GM18907 (cell line): ENCODE data around the gene UST.
"Not testable (repeated sequence)": the region's sequence is repeated elsewhere in the genome, so short reads cannot be mapped to it uniquely, and the experiment has no call there.

Experiments
- ATAC-seq: cut with Tn5 transposase; IDR thresholded peaks from one replicate; pipeline ENCODE4 v1.9.1; 2021; ENCODE audit warnings: mild to moderate bottlenecking, moderate library complexity; ENCODE audit not compliant: unreplicated experiment

Gene UST

DNA sequence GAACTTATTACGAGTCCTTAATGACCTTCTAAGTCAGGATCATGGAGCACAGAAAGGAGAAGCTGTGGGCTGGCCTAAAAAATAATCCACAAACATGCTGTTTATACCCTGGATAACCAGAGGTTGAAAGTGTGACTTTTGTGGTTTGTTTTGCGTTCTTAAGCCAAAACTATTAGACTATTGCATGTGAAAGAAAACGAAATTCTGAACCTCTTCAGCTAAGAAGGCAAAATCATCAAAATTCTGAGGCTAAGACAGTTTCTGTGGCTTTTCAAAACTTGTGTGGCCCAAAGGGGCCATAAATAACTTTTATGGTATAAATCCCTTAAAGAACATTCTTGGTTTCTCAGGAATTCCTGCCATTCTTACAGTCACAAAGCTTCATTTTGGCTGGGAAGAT is 251.0 kb downstream of the UST start:
- ATAC-seq, result no peak

DNA sequence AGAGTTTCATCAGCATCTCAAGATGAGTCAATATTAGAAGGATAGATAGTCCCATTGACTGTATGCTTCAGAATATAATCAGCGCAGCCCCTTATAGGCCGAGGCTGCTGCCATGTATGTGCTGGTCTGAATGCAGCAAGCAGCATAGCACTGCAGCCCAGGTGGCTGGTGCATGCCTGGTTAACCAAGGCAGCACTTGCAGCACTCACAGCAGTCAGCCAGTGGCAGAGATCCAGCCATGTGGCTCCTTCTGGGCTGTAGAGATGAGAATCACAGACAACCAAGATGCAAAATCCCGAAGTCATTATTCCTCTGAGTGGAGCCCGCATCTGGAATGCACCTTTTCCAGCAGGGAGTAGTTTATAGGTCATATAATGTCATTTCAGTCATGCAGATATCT is 251.9 kb downstream of the UST start:
- no peak for ATAC-seq

DNA sequence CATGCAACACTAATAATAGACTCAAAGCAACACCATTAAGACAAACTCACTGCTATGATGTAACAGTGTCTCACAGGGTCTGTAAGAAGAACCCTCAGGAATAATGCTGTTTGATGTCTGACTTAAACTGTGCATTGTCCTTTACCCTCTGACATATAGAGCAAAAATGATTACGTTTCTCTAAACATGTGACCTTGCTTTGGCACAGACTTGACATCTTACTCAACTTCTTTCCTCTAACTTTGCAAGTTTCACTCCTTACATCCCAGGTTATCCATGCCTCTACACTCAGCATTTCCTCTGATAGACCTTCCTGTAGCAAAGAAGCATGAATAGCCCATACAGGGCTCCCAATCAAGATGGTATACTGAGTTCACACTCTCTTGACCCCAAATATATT is 252.7 kb downstream of the UST start:
- no peak for ATAC-seq

DNA sequence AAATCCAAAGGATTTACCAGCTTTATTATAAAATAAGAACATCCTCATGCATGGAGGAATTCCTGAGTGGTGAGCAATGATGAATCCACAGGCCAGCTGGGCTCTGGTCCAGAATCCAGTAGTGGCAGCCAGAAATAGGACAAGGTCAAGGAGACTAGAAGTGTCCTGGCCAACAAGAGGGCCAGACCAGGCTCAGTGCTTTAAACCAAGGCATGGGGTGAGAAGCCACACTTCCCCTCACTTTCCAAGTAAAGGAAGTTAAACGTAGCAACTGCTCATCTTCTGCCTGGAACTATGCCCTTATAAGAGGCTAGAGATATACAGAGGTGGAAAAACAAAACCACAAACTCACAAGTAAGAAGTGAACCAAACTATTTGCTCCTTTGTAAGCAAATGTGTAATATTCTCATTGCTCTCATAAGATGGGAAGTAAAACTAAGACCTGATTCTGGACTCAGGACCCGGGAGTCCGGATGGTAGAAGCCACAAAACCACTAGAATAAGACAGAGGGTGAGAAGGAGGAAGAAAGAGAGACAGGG is 253.2 kb downstream of the UST start:
- ATAC-seq, result no peak

DNA sequence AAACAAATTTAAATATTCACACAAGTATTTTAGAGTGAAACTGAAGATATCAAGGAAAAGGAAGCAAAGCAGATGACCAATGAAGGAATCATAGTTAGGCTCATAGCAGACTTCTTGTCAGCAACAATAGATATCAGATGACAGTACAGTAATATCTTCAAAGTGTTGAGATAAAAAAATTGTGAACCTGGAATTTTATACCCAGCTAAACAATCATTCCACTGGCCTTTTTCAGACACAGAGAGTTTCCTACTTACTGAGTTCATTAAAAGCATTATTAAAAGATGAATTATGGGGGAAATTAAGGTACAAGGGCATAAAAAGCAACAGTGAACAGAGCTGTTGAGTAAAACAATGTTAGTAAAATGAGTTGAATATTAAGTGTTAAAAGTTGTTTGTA is 254.6 kb downstream of the UST start:
- ATAC-seq, result no peak

DNA sequence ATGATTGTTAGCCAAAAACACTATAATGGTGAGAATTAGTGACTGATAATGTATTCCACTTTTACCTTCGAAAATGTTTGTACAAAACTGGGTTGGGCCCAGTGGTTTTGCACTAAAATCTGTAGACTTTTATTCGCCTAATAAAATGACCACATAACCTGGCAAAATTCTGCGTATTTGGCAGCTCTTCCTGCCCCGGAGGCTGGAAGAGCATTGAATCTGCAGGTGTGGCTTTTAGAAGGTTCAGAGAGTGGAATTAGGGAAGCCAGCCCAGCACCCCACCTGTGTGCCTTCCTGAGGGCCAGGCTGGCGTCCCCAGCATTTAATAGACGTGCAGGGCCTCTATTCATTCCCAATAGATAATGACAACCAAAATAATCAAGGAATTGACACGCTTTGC is 256.7 kb downstream of the UST start:
- no peak for ATAC-seq

DNA sequence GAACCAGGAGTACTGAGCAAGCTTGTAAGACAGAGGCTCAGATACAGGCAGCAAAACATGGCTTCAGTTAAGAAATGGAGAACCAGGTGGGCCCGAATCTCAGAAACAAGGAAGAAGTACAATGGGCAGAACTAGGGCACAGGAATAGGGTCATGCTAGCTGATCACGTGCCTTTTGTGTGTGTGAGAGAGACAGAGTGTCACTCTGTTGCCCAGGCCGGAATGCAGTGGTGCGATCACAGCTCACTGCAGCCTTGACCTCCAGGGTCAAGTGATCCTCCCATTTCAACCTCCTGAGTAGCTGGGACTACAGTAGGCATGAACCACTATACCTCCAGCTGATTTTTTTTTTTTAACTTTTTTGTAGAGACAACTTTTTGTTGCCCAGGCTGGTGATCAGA is 257.8 kb downstream of the UST start:
- ATAC-seq, result no peak

DNA sequence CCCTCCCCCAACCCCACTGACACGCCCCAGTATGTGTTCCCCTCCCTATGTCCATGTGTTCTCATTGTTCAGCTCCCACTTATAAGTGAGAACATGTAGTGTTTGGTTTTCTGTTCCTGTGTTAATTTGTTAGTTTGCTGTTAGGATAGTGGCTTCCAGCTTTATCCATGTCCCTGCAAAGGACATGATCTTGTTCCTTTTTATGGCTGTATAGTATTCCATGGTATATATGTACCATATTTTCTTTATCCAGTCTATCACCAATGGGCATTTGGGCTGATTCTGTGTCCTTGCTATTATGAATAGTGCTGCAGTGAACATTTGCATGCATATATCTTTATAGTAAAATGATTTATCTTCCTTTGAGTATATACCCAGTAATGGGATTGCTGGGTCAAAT is 259.4 kb downstream of the UST start:
- not testable (repeated sequence) for ATAC-seq

DNA sequence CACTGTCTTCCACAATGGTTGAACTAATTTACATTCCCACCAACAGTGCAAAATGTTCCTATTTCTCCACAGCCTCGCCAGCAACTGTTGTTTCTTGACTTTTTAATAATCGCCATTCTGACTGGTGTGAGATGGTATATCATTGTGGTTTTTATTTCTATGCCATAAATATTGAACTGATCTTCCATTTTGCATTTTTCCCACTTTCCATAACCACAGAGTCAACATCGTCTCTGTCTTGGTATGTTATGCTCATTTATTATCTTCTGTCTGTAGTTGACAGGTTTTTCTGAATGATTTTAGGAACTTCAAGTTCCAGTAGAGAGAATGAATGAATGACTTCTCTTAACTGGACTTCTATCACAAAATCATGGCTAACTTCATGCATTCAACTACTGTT is 259.8 kb downstream of the UST start:
- no peak for ATAC-seq

DNA sequence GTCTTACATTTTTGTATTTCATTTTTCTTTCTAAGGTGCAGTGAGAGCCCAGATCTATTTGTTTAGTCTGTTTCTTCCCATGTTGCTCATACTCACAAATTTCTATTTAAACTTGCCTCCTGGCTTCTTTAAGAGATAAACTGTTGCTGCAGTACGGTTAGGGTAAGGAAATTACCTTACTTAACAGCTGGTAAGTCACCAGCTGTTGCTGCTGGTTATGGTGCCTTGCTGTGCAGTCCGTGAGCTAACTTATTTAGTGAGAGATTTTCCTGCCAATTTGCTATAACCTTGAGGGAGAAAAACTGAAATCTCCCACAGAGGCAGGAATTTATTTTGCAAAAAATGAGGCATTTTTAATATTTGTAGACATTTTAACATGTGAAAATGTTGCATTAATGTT is 261.0 kb downstream of the UST start:
- ATAC-seq, result no peak

DNA sequence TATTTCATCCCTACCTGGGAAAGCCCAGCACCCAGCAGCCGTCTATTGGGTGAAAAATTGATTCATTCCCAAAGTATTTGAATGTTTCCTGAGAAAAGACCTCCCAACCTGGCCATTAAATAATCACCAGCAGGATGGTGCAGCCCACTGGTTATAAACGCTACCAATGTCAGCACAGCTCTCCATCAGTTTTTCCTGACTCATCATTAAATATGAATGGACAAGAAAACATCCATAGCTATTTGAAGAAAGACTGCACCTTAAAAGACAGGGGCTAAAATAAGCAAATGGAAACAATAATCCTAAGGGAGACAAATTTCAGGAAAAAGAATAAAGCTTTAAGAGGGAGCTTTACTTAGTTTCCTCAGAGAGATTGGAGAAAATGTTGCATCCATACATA is 261.9 kb downstream of the UST start:
- no peak for ATAC-seq

DNA sequence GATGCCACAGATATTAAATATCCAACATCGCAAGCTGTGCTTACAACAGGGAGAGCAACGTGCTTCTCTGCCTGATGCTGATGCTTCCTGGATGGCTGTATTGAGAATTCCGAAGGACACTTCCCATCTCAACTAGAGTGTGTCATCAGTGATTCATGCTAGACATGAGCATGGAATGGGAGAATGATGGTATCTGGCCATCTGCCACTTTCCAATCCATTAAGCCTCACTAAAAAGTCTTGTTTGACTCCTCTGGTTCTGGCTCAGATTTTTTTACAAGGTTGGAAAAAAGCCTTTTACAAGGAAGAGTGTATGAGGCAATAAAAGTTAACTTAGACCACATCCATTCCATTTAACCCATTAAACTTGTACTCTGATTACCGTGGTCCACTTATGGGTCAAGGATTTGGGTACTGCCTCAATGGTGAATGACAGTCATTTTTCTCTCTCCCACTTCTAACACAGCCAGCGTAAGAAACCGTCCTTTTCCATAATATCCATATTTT is 265.3 kb downstream of the UST start:
- no peak for ATAC-seq

DNA sequence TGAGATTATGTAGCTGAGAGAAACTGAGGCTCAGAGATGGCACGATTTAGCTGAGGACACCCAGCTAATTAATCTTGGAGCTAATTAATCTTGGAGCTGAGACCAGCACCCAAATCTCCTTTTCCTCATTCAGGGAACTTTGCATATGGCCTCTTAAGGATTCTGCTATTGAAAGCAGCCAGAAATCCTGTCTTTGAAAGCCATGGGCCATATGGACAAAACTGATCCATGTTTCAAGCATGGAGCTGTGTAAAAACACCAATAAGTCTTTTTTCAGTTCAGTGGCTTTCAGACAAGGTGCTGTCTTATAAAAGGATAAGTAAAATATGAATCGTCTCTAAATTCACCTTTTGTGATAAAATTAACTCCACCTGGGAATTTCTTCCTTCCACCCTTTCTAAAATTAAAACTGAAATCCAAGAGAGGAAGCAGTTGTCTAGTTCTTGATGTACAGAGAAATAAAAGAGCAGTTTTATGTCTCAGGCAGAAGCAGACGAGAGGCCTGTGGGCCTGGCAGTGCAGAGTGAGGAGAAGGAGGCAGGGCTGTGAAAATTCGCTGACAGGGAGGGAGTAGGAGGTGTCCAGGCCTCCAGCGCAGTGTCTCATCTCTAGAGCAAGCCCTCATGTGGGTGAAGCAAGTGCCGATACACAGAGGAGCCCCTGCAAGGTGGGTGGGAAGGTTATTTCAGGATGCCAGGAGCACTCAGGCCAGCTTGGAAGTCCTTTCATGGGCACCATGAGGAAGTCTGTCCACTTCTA is 266.9 kb downstream of the UST start:
- ATAC-seq, result no peak

DNA sequence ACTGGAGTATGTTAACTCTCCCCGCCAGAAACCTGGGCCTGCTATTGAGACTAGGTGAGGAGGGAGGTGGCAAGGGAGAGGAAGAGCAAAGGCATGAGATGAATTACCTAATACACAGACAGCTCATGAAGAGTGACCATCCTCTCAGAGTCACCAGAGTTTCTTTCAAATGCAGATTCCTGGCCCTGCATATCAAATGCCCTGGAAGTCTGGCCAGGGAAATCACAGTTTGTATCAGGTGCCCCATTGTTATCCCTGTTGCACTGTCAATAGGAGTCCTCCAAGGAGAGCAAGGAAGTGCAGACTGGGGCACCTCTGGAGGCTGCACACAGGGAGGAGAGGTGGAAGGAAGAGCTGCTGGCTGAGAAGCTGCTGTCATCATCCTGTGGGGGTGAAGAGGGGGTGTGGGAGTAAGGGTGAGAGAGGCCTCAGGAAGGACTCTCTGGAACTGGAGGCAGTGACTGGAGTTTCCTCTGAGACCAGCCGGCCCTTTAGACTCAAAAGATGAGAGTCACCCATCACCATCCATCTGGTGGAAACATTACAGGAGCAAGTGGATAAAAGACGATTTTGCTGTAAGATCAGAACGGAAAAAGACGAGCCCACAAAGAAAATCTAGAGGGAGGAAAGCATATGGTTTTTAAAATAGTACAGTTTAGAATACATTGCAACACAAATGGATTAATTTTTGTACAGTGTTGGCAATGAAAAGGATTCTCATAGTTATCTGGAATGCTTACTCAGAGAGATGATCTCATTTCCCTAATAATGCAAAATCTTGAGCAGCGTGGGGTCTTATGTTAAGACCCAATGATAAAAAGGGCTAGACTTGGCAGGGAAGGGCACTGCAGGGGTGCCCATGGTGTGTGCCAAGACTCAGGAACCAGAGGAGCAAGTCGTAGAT is 268.1 kb downstream of the UST start:
- no peak for ATAC-seq

DNA sequence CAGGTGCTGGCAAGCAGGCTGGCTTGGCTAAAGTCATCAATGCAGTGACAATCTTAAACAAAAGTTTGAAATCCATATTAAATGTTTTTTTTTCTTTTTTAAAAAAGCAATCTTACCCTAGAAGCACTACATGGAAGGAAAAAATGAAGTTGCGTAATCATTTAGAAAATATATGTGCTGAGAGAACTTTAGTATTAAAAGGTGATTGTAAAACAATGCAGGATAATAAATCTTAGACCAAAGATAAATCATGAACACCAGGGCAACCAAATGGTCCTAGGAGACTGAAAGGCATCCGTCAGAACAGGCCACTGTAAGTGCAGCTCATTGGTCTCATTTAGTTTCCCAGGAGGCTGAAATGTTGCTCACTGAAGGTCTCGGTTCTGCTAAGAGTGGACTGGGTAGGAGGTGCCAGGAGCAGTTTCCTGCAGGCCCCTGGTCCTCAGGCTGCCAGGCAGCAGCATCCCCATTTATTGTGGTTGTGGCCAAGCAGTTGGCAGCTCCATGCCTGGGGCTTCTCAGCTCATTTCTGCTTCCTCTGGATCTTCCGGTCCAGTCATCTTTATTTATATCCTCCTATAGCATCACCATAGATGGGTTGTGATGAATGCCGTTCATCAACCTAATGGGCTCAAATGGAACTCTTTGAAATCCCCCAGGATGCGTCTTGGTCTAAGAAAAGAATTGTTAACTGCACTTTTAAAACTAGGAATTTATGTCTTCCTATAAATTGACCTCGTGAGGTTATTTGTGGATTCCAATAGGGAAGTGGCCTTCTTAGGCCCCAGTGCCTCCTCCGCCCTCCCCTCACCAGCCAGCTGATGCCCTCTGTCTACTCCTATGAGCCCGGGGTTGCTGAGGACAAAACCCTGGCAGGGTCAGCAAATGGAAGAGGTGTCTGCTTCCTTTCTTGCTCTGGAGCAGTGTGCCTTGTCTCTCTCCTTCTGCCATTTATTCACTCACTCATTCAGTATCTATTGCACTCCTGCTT is 269.0 kb downstream of the UST start:
- no peak for ATAC-seq

DNA sequence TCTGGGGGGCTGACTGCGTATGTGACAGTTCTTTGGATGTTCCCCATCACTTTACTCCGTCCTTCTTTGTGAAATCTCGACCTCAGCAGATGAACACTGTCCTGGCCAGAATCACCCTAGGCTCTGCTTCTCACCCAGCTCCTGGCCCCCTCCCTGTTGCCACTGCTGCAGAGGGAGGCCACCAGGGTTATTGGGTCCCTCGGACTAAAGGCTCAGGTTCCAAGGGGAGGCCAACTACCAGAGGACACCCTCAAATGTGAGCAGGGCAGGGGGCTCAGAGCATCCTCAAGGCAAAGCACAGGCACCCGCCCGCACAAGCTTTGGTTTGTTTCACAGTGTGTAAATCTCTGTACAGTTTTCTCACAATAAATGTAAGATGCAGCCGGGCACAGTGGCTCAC is 269.9 kb downstream of the UST start:
- no peak for ATAC-seq

DNA sequence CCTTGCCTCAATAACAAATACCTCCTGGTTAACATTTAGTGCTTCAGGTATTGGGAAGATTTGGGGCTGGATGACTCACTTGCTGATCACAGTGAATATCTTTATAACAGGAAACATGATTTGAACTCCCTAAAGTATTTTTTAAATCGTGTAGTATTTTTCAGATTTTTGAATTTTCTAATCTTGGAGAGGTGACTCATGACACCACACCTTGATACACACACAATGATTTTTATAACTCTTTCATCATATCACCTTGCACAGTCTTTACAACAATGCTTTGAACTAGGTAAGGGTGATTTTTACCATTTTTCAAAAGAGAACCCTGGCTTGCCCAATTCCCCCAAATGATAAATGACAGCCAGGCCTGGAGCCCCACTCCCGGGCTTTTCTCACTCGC is 273.5 kb downstream of the UST start:
- no peak for ATAC-seq

DNA sequence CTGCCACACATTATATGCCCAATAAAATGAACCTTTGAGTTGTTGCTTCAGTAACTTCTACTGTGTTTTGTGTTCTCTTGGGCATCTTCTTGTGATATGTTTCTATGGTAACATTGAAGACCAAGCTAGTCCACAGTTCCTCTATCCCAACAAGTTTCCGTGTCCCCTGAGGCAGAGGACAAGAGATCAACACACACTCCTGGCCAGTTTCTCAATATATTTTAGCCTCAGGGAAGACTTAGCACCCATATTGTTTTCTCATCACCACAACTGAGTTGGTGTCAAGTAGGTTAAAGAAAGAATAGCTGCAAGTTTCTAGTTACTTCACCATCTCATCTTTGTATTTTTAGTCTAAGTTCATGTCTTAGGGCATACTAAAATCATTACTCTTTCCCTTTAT is 277.5 kb downstream of the UST start:
- no peak for ATAC-seq

DNA sequence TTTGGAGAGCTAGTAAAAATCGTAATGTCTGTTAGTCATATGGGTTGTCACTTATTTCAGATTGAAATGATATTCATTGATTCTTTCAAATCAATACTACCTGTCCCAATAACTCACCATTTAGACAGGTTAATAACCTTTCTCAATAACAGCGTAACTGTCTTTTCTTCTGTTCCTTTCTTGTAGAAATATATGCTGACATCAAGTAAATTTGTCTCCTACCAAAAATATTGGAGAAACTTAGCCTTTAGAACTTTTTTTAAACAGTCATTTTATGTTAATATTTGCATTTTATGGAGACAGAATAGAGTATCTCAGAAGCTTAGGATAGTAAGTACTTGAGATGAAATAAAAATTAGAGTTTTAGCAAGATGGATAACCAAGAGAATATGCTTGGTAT is 278.2 kb downstream of the UST start:
- no peak for ATAC-seq

DNA sequence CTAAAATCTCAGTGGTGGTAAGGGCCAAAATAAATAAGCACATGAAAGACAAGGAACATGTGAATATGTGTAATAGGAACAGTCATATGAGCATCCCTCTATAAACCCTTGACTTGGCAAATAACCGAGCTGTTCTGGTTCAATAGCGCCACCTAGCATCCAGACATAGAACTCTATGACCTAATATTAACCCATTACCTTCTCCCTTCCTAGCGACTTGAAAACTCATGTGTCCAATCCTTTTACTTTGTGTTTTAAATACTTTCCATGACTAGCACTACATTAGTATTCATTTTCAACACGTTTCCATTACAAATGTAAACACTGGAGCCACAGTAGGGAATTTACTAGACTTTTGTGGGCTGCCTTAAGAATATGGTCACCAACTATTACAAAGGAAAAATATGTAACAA is 279.7 kb downstream of the UST start:
- ATAC-seq, result no peak

DNA sequence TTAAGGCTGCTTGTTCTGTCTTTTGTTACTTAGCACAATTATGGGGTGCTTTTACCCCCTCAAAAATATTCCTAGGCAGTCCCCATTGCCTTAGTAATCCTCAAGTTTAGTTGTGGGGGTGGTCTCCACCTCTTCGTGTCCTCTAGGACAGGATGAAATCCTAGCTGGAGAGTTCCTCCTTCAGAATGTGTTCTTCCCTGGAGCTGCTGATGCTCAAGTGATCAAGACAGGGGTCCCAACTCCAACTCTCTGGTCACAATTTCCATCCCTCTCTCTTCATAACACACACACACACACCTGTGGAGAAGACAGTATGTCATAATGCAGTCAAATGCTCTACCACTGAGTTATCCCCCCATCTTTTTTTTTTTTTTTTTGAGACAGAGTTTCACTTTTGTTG is 280.7 kb downstream of the UST start:
- no peak for ATAC-seq
